Ectodermal cell (in vitro differentiated cells): ENCODE measurements around the gene PGP.
"Not testable (repeated sequence)": the region's sequence is repeated elsewhere in the genome, so short reads cannot be mapped to it uniquely, and the experiment has no call there.

ENCODE experiments used
- H3K27ac ChIP-seq: 2 replicates; pipeline ENCODE4 v1.7.0; 2013; ENCODE audit warnings: mild to moderate bottlenecking, low read depth, low read length; ENCODE audit not compliant: insufficient read depth, poor library complexity, severe bottlenecking
- H3K27me3 ChIP-seq: 2 replicates; pipeline ENCODE4 v1.7.0; 2013; ENCODE audit warnings: mild to moderate bottlenecking, low read length; ENCODE audit not compliant: insufficient read depth, control insufficient read depth, poor library complexity, severe bottlenecking
- H3K36me3 ChIP-seq: one replicate; pipeline ENCODE4 v1.7.0; 2013; ENCODE audit warnings: low read length; ENCODE audit not compliant: control insufficient read depth, insufficient read depth
- H3K4me1 ChIP-seq: one replicate; pipeline ENCODE4 v1.7.0; 2013; ENCODE audit warnings: low read length; ENCODE audit not compliant: control insufficient read depth, insufficient read depth
- H3K4me3 ChIP-seq: 2 replicates; pipeline ENCODE4 v1.7.0; 2013; ENCODE audit warnings: low read depth, low read length, control low read depth; ENCODE audit not compliant: insufficient read depth
- H3K9me3 ChIP-seq: 2 replicates; pipeline ENCODE4 v1.7.0; 2013; ENCODE audit warnings: mild to moderate bottlenecking, low read length, moderate library complexity; ENCODE audit not compliant: control insufficient read depth
- WGBS, 2 experiments: methylation state at CpG; one replicate each; pipeline ENCODE4 v1.1.7; 2013; ENCODE audit warnings: missing lambda C conversion rate in 2 of 2; 5-methylcytosine and 5-hydroxymethylcytosine counted together

Gene PGP

DNA sequence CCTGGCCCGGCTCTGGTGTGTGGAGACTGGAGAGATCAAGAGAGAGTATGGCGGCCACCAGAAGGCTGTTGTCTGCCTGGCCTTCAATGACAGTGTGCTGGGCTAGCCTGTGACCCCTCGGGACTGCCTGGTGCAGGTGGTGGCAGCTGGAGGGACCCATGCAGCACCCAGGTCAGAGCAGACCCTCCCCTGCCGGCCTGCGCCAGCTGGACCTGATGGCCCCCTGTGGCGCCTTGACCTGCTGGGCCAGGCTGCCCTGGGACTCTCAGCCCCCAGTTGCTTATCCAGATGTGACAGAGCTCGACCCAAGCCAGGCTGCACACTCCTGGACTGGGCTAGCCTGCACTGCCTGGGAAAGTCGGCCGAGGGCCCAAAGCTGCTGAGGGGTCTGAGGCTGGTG is 5.9 kb downstream of the PGP start:
- Histone ChIP-seq H3K27ac (no peak overlapping the region), H3K9me3 (no peaks in the 10 kb centered on the region), H3K36me3 (peaks cover 28% of the 10 kb centered on the region), H3K4me1 (peaks cover 12% of the 10 kb centered on the region), H3K4me3 (no peak overlapping the region), H3K27me3 (no peaks in the 10 kb centered on the region)
- WGBS, 2 experiments = 96% methylated on average over 9 of the region's 9 CpGs

DNA sequence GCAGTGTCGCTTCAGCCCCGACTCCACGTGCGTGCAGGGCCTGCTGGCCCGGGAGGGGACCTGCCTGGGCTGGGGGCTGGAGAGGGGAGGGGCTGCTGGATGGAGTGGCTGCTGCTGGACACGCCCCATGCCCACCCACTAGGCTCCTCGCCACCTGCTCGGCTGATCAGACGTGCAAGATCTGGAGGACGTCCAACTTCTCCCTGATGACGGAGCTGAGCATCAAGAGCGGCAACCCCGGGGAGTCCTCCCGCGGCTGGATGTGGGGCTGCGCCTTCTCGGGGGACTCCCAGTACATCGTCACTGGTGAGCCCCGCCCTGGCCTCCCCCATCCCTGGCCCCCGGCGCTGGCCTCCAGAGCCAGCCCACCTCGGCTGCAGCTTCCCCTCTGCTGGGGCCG is 6.3 kb downstream of the PGP start:
- H3K9me3 ChIP-seq = no peaks in the 10 kb centered on the region
- no peak overlapping the region for H3K27ac ChIP-seq
- peaks cover 28% of the 10 kb centered on the region for H3K36me3 ChIP-seq
- peaks cover 8% of the 10 kb centered on the region for H3K4me1 ChIP-seq
- no peak overlapping the region for H3K4me3 ChIP-seq
- no peaks in the 10 kb centered on the region for H3K27me3 ChIP-seq
- 95 to 96% methylated on average over 23 of the region's 23 CpGs for WGBS, 2 experiments

- Histone ChIP-seq H3K9me3 (no peaks in the 10 kb centered on the region), H3K4me1 (peaks cover 4% of the 10 kb centered on the region), H3K36me3 (peaks cover 28% of the 10 kb centered on the region), H3K27me3 (no peaks in the 10 kb centered on the region), H3K4me3 (no peak overlapping the region), H3K27ac (no peak overlapping the region)
- 95% methylated on average over 9 of the region's 9 CpGs for WGBS, 2 experiments
Observed at GRCh38 chr16:2207872-2208271, 6.8 kb downstream of the PGP start.

DNA sequence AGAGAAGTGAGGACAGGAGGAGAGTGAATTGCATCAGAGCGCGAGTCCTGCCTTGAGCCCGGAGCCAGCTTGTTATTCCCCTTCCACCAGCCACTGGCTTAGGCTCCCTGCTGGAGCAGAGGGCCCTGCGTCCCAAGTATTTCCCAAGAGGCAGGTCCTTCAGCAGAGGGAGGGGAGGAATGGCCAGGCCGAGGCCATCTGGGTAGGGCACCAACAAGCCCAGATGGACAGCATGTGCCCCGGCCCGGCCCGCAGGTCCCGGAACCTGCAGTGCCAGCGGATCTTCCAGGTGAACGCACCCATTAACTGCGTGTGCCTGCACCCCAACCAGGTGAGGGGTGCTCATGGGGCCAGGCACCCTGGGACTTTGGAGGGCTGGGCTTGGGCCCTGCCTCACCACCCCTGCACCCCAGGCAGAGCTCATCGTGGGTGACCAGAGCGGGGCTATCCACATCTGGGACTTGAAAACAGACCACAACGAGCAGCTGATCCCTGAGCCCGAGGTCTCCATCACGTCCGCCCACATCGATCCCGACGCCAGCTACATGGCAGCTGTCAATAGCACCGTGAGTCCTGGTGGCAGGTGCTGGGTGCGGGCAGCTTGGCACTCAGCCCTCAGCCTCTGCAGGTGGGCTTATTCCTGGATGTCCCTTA is 7.7 kb downstream of the PGP start:
- Histone ChIP-seq H3K4me1 (no peaks in the 10 kb centered on the region), H3K9me3 (no peaks in the 10 kb centered on the region), H3K36me3 (peaks cover 20% of the 10 kb centered on the region), H3K4me3 (no peak overlapping the region), H3K27ac (no peak overlapping the region), H3K27me3 (peaks cover 5% of the 10 kb centered on the region)
- 97% methylated on average over 23 of the region's 23 CpGs for WGBS, 2 experiments

DNA sequence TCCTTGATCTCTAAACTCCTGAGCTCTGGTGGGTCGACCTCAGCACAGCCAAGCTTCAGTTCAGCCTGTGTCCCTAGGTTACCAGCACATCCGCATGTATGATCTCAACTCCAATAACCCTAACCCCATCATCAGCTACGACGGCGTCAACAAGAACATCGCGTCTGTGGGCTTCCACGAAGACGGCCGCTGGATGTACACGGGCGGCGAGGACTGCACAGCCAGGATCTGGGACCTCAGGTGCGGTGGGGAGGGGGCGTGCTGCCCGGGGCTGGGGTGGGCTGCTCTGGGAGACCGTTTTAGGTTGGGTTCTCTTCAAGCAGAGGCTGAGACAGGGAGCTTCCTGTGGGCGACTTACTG is 8.2 kb downstream of the PGP start:
- Histone ChIP-seq H3K4me1 (no peaks in the 10 kb centered on the region), H3K9me3 (no peaks in the 10 kb centered on the region), H3K4me3 (peak overlapping the region; percentile 92), H3K36me3 (peaks cover 20% of the 10 kb centered on the region), H3K27me3 (peaks cover 5% of the 10 kb centered on the region), H3K27ac (no peak overlapping the region)
- 93 to 95% methylated on average over 18 of the region's 18 CpGs for WGBS, 2 experiments

DNA sequence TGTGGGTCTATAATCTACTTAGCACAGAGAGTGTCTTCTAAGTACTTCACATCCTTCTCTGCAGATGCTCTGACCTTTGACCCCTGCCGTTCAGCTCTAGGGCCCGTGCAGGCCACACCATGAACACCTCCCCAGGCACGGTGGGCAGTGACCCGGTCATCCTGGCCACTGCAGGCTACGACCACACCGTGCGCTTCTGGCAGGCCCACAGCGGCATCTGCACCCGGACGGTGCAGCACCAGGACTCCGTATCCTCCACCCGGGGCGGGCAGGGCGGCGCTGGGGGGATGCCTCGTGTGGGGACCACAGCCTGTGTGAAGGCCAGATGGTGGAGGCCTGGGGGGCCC is 8.7 kb downstream of the PGP start:
- peaks cover 5% of the 10 kb centered on the region for H3K27me3 ChIP-seq
- peaks cover 20% of the 10 kb centered on the region for H3K36me3 ChIP-seq
- H3K9me3 ChIP-seq = no peaks in the 10 kb centered on the region
- no peak overlapping the region for H3K27ac ChIP-seq
- 27 to 31% methylated on average over 16 of the region's 16 CpGs for WGBS, 2 experiments
- no peaks in the 10 kb centered on the region for H3K4me1 ChIP-seq
- peak overlapping the region; percentile 92 for H3K4me3 ChIP-seq

DNA sequence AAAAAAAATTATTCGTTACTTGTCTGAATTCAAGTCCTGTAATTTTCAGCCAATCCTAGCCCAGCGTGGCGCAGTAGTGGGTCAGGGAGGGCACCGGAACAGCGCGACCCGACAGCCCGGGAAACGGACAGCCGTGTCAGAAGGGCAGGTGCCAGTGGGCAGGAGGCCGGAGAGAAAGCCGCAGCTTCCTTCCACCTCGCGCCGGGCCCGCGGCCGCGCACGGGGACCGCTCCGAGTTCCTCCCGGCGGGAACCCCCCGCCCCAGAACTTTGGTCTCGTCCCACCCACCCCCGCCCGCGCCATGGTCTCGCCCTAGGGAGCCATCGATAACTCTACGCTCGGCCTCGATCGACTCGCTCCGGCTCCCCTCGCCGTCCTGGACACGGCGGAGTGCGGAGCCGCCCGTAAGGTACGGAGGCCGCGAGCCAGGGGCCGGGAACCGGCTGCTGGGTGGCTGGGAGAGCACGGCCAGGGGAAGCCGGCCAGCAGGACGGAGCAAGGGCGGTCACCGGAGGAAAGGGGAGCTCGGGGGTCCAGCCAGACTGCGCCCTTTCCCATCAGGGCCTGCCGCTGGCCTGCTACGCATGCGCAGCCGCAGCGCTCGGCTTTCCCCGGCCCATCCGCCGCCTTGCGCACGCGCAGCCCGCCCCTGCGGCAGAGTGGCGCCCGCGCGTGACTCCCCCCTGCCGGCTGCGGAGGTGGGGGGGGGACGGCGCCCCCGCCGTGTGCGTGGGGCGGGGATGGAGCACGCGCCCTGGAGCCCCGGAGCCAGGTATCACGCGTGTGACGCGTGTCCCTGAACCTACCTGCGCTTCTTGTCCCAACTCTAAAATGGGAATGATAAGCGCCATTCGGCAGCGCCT is 9.3 kb downstream of the PGP start, which contains the start of gene MLST8:
Gene MLST8 (plus strand): TSS at position 351 of the 863 bp plus-strand sequence. CDS start 632 bp downstream, outside the sequence.
- Histone ChIP-seq H3K4me1 (no peaks in the 10 kb centered on the region), H3K27me3 (peaks cover 9% of the 10 kb centered on the region), H3K27ac (peak within 1 kb of the TSS; percentile 44), H3K9me3 (no peaks in the 10 kb centered on the region), H3K36me3 (peaks cover 20% of the 10 kb centered on the region), H3K4me3 (peak within 1 kb of the TSS; percentile 92)
- WGBS, 2 experiments = 0 to 1% methylated on average over 93 of the region's 93 CpGs

DNA sequence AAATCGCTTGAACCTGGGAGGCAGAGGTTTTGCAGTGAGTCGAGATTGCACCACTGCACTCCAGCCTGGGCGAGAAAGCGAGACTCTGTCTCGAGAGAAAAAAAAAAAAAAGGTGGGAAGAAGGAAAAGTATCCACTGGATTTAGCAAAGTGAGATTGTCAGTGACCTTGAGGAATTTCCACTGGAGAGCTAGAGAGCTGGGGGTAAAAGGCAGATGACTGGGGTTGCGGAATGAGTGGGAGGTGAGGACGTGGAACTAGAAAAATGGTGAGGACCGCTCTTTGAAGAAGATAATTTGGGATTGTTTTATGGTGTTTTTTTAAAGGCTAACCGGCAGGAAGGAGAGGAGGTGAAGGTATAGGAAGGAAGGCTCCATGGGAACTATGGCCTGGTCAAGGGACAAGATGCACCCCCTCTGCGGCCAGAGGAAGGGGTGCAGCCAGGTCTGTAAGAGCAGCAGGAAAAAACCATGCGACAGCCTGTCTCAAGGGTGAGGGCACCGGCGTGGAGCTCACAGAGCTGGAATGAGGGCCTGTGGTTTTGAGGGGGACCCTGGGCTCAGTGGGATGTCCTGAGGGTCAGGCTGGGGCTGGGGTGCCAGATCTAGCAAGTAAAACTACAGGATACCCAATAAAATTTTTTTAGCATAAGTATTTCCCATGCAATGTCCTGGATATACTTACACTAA is 10.1 kb downstream of the PGP start:
- no peaks in the 10 kb centered on the region for H3K9me3 ChIP-seq
- 81 to 82% methylated on average over 13 of the region's 13 CpGs for WGBS, 2 experiments
- peaks cover 16% of the 10 kb centered on the region for H3K27me3 ChIP-seq
- H3K36me3 ChIP-seq = peaks cover 20% of the 10 kb centered on the region
- peak overlapping the region; percentile 92 for H3K4me3 ChIP-seq
- no peak overlapping the region for H3K27ac ChIP-seq
- H3K4me1 ChIP-seq = no peaks in the 10 kb centered on the region

DNA sequence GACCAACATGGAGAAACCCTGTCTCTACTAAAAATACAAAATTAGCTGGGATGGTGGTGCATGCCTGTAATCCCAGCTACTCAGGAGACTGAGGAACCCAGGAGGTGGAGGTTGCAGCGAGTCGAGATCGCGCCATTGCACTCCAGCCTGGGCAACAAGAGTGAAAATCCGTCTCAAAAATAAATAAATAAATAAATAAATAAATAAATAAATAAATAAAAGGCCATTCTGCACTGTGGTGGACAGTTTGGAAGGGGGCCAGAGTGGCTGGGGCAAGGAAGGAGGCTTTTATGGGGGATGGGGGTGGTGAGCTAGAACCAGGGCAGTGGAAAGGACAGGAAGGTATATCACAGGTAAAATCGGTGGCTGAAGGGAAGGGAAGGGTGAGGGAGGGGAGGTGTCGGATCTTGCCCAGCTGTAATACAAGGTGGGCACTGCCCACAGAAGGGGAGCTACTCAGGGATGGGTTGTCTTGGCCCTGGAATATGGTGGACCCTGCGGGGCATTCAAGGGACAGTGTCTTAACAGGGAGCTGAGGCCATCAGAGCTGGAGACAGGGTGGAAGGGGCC is 11.4 kb downstream of the PGP start:
- Histone ChIP-seq H3K27me3 (peaks cover 30% of the 10 kb centered on the region), H3K36me3 (peaks cover 13% of the 10 kb centered on the region)
- not testable (repeated sequence) for H3K27ac ChIP-seq, H3K4me3 ChIP-seq, H3K9me3 ChIP-seq, H3K4me1 ChIP-seq
- WGBS, 2 experiments = 93 to 95% methylated on average over 7 of the region's 8 CpGs

GRCh38 chr16:2200313-2200712 is 14.3 kb downstream of the PGP start:
- Histone ChIP-seq H3K9me3 (no peaks in the 10 kb centered on the region), H3K27ac (no peak overlapping the region), H3K4me1 (peaks cover 6% of the 10 kb centered on the region), H3K36me3 (no peaks in the 10 kb centered on the region), H3K27me3 (peaks cover 55% of the 10 kb centered on the region), H3K4me3 (no peak overlapping the region)
- whole genome bisulfite sequencing, 2 experiments = 87 to 90% methylated on average over 6 of the region's 6 CpGs
